ENCODE measurements around the gene PCDHGC5.

The PCDHGC5 gene

GRCh38 chr5:141529873-141530272, 41.0 kb downstream of the PCDHGC5 start:
- Histone ChIP-seq H3K4me3 (replicated peaks; ENCODE audit: insufficient read depth, low read length) (no peak overlapping the region), H3K27me3 (ENCODE audit: insufficient read depth, poor library complexity, severe bottlenecking) (no peaks in the 10 kb centered on the region), H3K27ac (replicated peaks) (no peak overlapping the region)
- DNase-seq (ENCODE audit: low read depth in 1 of 2, low spot score in 1 of 2) = no peak
- TF ChIP-seq POLR2AphosphoS5 (IDR thresholded peaks at IDR 0.05; ENCODE audit: low read depth) = no peak
- no peak for TF ChIP-seq GABPA (IDR thresholded peaks at IDR 0.05; ENCODE audit: low read depth)
- TF ChIP-seq SPI1 (IDR thresholded peaks at IDR 0.05; ENCODE audit: borderline replicate concordance, low read depth) = no peak
- no peak for TF ChIP-seq REST (IDR thresholded peaks at IDR 0.05; ENCODE audit: insufficient replicate concordance, low read depth)
- TF ChIP-seq CTCF (IDR thresholded peaks at IDR 0.05; ENCODE audit: insufficient read depth, low read length) = no peak

- no peak for TF ChIP-seq POLR2AphosphoS5 (IDR thresholded peaks at IDR 0.05; ENCODE audit: low read depth)
- no peak for TF ChIP-seq REST (IDR thresholded peaks at IDR 0.05; ENCODE audit: insufficient replicate concordance, low read depth)
- TF ChIP-seq SPI1 (IDR thresholded peaks at IDR 0.05; ENCODE audit: borderline replicate concordance, low read depth) = no peak
- no peak for TF ChIP-seq GABPA (IDR thresholded peaks at IDR 0.05; ENCODE audit: low read depth)
- TF ChIP-seq CTCF (IDR thresholded peaks at IDR 0.05; ENCODE audit: insufficient read depth, low read length) = no peak
- DNase-seq (ENCODE audit: low read depth in 1 of 2, low spot score in 1 of 2) = no peak
- Histone ChIP-seq H3K27me3 (ENCODE audit: insufficient read depth, poor library complexity, severe bottlenecking) (no peaks in the 10 kb centered on the region), H3K4me3 (replicated peaks; ENCODE audit: insufficient read depth, low read length) (no peak overlapping the region), H3K27ac (replicated peaks) (no peak overlapping the region)
Observed at GRCh38 chr5:141532726-141533125, 43.8 kb downstream of the PCDHGC5 start.

GRCh38 chr5:141533897-141534296, 45.0 kb downstream of the PCDHGC5 start:
- TF ChIP-seq GABPA (IDR thresholded peaks at IDR 0.05; ENCODE audit: low read depth) (no peak), CTCF (IDR thresholded peaks at IDR 0.05; ENCODE audit: insufficient read depth, low read length) (no peak), REST (IDR thresholded peaks at IDR 0.05; ENCODE audit: insufficient replicate concordance, low read depth) (no peak), POLR2AphosphoS5 (IDR thresholded peaks at IDR 0.05; ENCODE audit: low read depth) (no peak), SPI1 (IDR thresholded peaks at IDR 0.05; ENCODE audit: borderline replicate concordance, low read depth) (no peak)
- Histone ChIP-seq H3K4me3 (replicated peaks; ENCODE audit: insufficient read depth, low read length) (no peak overlapping the region), H3K27ac (replicated peaks) (no peak overlapping the region), H3K27me3 (ENCODE audit: insufficient read depth, poor library complexity, severe bottlenecking) (no peaks in the 10 kb centered on the region)
- DNase-seq (ENCODE audit: low read depth in 1 of 2, low spot score in 1 of 2) = no peak

Data from HL-60 (cell line).